HG03521 (cell line): ENCODE data around the gene NRSN1.

ENCODE experiments used
- ATAC-seq: cut with Tn5 transposase; IDR thresholded peaks from one replicate; pipeline ENCODE4 v1.9.1; 2021; ENCODE audit warnings: mild to moderate bottlenecking, moderate library complexity; ENCODE audit not compliant: unreplicated experiment

The NRSN1 gene, protein sequence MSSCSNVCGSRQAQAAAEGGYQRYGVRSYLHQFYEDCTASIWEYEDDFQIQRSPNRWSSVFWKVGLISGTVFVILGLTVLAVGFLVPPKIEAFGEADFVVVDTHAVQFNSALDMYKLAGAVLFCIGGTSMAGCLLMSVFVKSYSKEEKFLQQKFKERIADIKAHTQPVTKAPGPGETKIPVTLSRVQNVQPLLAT

GRCh38 chr6:24125980-24126379 is at the start of gene NRSN1:
Gene NRSN1 (plus strand): TSS chr6:24126215. CDS start chr6:24134328, 8,113 bp downstream.
- no peak for ATAC-seq

GRCh38 chr6:24078200-24078599 is 47.8 kb upstream of the NRSN1 start:
- ATAC-seq = no peak

DNA sequence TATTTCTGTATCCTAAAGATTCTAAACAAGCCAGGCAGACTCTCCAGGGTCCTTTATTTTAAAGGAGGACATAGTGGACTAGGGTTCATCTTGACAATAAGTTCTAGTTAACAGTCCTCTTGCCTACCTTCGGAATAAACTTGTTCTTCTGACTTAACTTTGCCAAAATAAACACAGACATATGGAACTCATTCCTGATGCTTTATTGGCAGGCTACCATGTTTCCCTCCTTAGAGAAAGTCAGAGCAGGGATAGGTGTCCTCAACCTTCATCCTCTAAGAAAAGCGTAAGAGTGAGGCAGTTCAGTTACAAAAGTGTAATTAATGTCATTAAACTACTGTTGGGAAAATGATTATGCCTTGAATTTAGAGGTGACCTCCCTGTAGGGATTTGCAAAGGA is 46.9 kb upstream of the NRSN1 start:
- ATAC-seq = no peak

- no peak for ATAC-seq
Observed at GRCh38 chr6:24080711-24081110, 45.3 kb upstream of the NRSN1 start.

GRCh38 chr6:24089736-24090135 is 36.3 kb upstream of the NRSN1 start:
- no peak for ATAC-seq

GRCh38 chr6:24092407-24092806 is 33.6 kb upstream of the NRSN1 start:
- no peak for ATAC-seq

DNA sequence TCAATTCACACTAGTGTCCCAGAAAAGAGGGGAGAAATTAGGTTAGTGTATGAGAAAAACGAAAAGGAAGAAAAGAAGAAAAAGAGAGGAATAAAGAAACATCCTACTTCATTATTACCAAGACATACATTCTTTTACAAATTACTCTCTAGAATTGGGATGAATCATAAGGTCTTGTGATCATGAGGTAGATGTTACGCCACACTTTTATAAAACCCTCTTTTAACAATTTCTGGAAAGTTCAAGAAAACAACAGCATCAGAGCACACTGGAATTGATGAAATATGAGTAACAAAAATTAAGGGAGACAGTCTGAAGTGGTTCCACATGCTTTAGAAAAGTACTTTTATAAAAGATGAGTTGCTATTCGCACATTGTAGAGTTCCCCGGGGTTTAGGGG is 32.6 kb upstream of the NRSN1 start:
- no peak for ATAC-seq

- ATAC-seq = no peak
Observed at GRCh38 chr6:24099181-24099580, 26.8 kb upstream of the NRSN1 start.

GRCh38 chr6:24100024-24100769 is 25.8 kb upstream of the NRSN1 start:
- ATAC-seq = no peak

- ATAC-seq = no peak
Observed at GRCh38 chr6:24100770-24101155, 25.3 kb upstream of the NRSN1 start.

- no peak for ATAC-seq
Observed at GRCh38 chr6:24105191-24105590, 20.8 kb upstream of the NRSN1 start.

GRCh38 chr6:24106291-24106690 is 19.7 kb upstream of the NRSN1 start:
- no peak for ATAC-seq

- ATAC-seq = no peak
Observed at GRCh38 chr6:24107294-24107693, 18.7 kb upstream of the NRSN1 start.

- no peak for ATAC-seq
Observed at GRCh38 chr6:24108056-24108455, 18.0 kb upstream of the NRSN1 start.

- ATAC-seq = no peak
Observed at GRCh38 chr6:24110417-24110816, 15.6 kb upstream of the NRSN1 start.

- ATAC-seq = no peak
Observed at GRCh38 chr6:24113891-24114290, 12.1 kb upstream of the NRSN1 start.

DNA sequence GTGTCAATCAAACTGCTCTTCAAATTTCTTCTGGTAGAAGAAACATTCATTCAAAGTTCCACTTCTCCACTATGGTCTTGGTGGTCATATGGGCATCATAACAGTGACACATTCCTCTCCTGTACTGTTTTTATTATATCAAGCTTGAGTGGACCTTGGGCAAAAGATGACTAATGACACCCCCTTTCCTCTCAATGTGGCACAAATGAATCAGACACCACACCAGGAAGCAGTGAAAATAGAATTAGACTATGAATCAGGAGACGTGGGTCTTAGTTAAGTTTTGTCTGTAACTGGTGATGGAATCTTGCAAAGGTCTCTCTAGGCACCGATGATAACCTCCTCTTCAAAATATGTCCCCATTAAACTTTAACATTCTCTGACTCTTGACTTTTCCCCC is 9.0 kb upstream of the NRSN1 start:
- no peak for ATAC-seq

- ATAC-seq = no peak
Observed at GRCh38 chr6:24122139-24122538, 3.9 kb upstream of the NRSN1 start.

GRCh38 chr6:24126586-24127192 is 674 bp downstream of the NRSN1 start:
- ATAC-seq = no peak

DNA sequence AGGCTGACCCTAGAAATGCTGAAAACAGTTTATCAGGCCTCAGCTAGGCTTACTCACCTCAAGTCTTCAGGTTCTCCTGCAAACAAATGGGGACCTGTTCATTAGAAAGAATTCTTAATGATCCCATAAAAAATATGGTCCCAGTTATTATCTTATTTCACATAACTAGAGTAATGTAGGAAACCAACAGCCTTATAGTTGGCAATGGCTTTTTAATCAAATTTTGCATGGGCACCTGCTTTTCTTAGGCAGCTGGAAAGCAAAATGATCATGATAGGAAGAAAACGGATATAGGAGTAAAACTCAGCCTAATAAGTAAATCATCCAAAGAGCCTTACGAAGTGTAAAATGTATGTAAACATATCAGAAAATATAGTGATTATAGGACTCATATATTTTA is 1.3 kb downstream of the NRSN1 start:
- ATAC-seq = no peak

DNA sequence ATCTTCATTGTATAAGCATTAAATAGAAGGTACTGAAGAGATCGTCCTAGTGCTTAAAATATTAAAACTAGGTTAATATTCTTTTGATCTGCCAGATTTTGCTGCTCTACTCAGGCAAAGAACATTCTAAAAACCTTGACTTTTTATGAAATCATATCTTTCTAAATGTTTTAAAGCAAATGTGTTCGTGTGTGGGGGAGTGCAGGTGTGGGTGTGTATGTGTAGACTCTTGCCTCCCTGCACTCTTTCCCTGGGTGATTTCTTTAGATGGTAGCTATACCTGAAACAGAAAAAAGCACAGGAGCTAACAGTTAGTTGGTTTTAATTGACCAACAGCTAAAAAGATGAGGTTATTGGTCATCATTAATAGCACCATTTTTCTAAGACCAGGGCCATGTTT is 5.7 kb downstream of the NRSN1 start:
- ATAC-seq = no peak

- no peak for ATAC-seq
Observed at GRCh38 chr6:24139080-24139479, 13.1 kb downstream of the NRSN1 start.
